Thoracic aorta (tissue), 2 donors: ENCODE results near the gene CTSO. TPM values are rescaled to one million over a fixed set of nuclear protein-coding genes. Genes with fewer than 3 reads are reported as not detected.

Source experiments
- ATAC-seq: fragments of 150-250 bp; one replicate; pipeline ENCODE4 v1.8.0; 2017; ENCODE audit warnings: low read depth; ENCODE audit not compliant: insufficient number of reproducible peaks, low FRiP score
- DNase-seq: peaks from one replicate; pipeline ENCODE4 v3.0.0-alpha.2; 2020; ENCODE audit warnings: low spot score
- H3K27ac ChIP-seq, 2 donors: fragments of 200-600 bp; sonication (generic); 1 replicate in 1 of 2; 2 replicates in 1 of 2; pipeline ENCODE4 v1.5.1; 2016; ENCODE audit warnings: mild to moderate bottlenecking in 2 of 2, moderate library complexity in 2 of 2
- H3K27me3 ChIP-seq: fragments of 200-600 bp; sonication (generic); replicated peaks from 2 replicates; pipeline ENCODE4 v1.6.0; 2016; ENCODE audit warnings: mild to moderate bottlenecking; ENCODE audit not compliant: insufficient read depth
- H3K36me3 ChIP-seq: fragments of 200-600 bp; sonication (generic); one replicate; pipeline ENCODE4 v1.5.1; 2016
- H3K4me1 ChIP-seq, 2 donors: fragments of 200-600 bp; sonication (generic); 1 replicate in 1 of 2; 2 replicates in 1 of 2; pipeline versions ENCODE4 v1.5.1 to v1.6.0; 2016; ENCODE audit warnings: low read depth in 2 of 2, mild to moderate bottlenecking in 1 of 2; ENCODE audit not compliant: control insufficient read depth in 1 of 2
- H3K4me3 ChIP-seq: fragments of 200-600 bp; sonication (generic); 2 replicates; pipeline ENCODE4 v1.5.1; 2016; ENCODE audit warnings: mild to moderate bottlenecking
- H3K9me3 ChIP-seq: fragments of 200-600 bp; sonication (generic); 2 replicates; pipeline ENCODE4 v1.5.1; 2016
- CTCF ChIP-seq: fragments of 200-600 bp; sonication (generic); IDR thresholded peaks from one replicate; pipeline ENCODE4 v1.5.1; 2019; ENCODE audit warnings: antibody characterized with exemption
- total RNA-seq, 2 donors: library from RNA; depleted of rRNA; stranded (reverse); fragments of >200 nt; gene quantifications; one replicate each; pipeline versions ENCODE4 v1.1.0 to v1.2.3, GENCODE V29; 2016

CTSO gene
- total RNA-seq, 2 donors from 2014 or later, result 31.1 to 36.6 TPM

DNA sequence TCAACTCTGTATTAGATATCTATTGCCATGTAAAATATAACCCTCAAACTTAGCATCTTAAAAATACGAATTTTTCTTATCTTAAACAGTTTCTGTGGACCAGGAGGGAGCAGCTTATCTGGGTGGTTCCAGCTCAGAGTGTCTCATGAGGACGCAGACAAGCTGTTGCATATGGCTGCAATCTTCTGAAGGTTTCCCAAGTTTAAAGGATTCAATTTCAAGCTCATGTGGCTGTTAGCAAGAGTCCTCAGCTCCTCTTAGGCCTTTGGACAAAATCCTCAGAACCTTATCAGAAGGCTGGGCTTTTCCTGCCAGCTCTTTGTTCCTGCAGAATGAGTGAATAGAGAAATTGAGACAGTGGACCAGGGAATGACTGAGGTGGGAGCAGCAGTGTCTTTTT is 2.8 kb upstream of the CTSO start:
- Histone ChIP-seq H3K27ac (no peak overlapping the region), H3K27me3 (no peaks in the 10 kb centered on the region), H3K36me3 (no peaks in the 10 kb centered on the region), H3K4me3 (no peak overlapping the region), H3K4me1 (peaks cover 0 to 10% of the 10 kb centered on the region in 2 donors), H3K9me3 (no peaks in the 10 kb centered on the region)
- TF ChIP-seq CTCF, result no peak
- DNase-seq, result no peak
- no peak for ATAC-seq

GRCh38 chr4:155954939-155955338 is 1.3 kb upstream of the CTSO start:
- peaks cover 0 to 10% of the 10 kb centered on the region in 2 donors for H3K4me1 ChIP-seq
- DNase-seq, result no peak
- no peak for TF ChIP-seq CTCF
- ATAC-seq, result no peak
- no peaks in the 10 kb centered on the region for H3K9me3 ChIP-seq
- H3K27me3 ChIP-seq, result no peaks in the 10 kb centered on the region
- no peaks in the 10 kb centered on the region for H3K36me3 ChIP-seq
- H3K4me3 ChIP-seq, result no peak overlapping the region
- no peak overlapping the region for H3K27ac ChIP-seq

DNA sequence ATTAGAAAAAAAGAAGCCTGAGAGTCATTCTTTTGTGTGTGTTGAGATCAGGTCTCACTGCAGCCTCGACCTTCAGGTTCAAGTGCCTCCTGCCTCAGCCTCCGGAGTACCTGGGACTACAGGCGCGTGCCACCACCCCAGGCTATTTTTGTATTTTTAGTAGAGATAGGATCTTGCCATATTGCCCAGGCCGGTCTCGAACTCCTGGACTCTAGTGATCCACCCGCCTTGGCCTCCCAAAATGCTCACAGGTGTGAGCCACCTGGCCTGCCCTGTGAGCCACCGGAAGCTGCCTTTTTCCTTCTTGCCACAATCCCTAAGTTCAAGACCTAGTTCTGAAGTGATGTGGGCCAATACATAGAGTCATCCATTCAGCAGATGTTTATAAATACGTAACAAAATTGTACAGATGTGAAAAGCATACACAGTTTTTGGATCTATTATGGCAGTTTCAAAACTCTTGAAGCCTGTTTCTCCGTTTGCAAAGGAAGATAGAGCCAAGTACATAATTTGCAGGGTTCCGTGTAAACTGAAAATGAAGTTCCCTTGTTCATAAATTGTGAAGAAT is 536 bp upstream of the CTSO start:
- DNase-seq, result no peak
- no peak for TF ChIP-seq CTCF

DNA sequence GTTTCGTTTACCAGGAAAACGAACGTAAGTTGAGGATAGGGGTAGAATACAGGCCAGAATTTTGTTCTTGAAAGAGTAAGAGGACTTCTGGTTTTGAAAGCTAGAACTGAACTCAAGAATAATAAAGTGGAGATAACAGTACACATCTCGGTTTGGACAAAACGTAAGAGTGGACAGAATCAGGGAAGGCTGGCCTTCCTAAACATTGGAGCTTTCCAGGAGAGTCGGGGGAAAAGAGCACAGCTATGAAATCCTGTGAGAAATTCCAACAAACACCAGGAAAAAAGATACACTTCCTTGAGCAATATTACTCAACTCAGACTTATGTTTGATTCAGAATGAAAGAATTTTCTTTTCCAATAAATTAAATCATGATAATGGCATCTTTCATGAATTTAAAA is 1.2 kb downstream of the CTSO start:
- Histone ChIP-seq H3K9me3 (no peaks in the 10 kb centered on the region), H3K4me1 (peaks cover 0 to 10% of the 10 kb centered on the region in 2 donors), H3K27me3 (no peaks in the 10 kb centered on the region), H3K27ac (peak overlapping the region; percentile 97 to 99), H3K4me3 (peak overlapping the region; percentile 85), H3K36me3 (no peaks in the 10 kb centered on the region)
- no peak for TF ChIP-seq CTCF
- ATAC-seq, result no peak
- no peak for DNase-seq

More for the DNA sequence above, 536 bp upstream of the CTSO start:
- Histone ChIP-seq H3K36me3 (no peaks in the 10 kb centered on the region), H3K4me3 (peak overlapping the region; percentile 85), H3K27me3 (no peaks in the 10 kb centered on the region), H3K27ac (peak overlapping the region; percentile 97 to 99), H3K4me1 (peaks cover 0 to 10% of the 10 kb centered on the region in 2 donors), H3K9me3 (no peaks in the 10 kb centered on the region)
- ATAC-seq, result no peak

GRCh38 chr4:155950461-155950860 is 3.2 kb downstream of the CTSO start:
- peaks cover 0 to 10% of the 10 kb centered on the region in 2 donors for H3K4me1 ChIP-seq
- H3K36me3 ChIP-seq, result no peaks in the 10 kb centered on the region
- no peak for TF ChIP-seq CTCF
- H3K9me3 ChIP-seq, result no peaks in the 10 kb centered on the region
- H3K27me3 ChIP-seq, result no peaks in the 10 kb centered on the region
- no peak overlapping the region for H3K4me3 ChIP-seq
- DNase-seq, result no peak
- no peak overlapping the region for H3K27ac ChIP-seq
- ATAC-seq, result no peak
